GM12874 (cell line): Measurements from ENCODE around the gene CLSTN3.

ENCODE experiments used
- CTCF ChIP-seq: IDR thresholded peaks from 2 replicates; pipeline ENCODE4 v1.5.1; 2011; ENCODE audit warnings: low read depth, mild to moderate bottlenecking, control low read depth, low read length, moderate library complexity; ENCODE audit not compliant: insufficient read depth

CLSTN3 gene

GRCh38 chr12:7155471-7156034 is 25.4 kb downstream of the CLSTN3 start:
- no peak for TF ChIP-seq CTCF

- TF ChIP-seq CTCF = no peak
Observed at GRCh38 chr12:7156259-7157197, 26.4 kb downstream of the CLSTN3 start.

GRCh38 chr12:7157391-7157790 is 27.2 kb downstream of the CLSTN3 start:
- TF ChIP-seq CTCF = no peak

GRCh38 chr12:7158781-7159609 is 28.8 kb downstream of the CLSTN3 start:
- no peak for TF ChIP-seq CTCF

GRCh38 chr12:7160183-7160582 is 30.0 kb downstream of the CLSTN3 start:
- TF ChIP-seq CTCF = no peak

- TF ChIP-seq CTCF = no peak
Observed at GRCh38 chr12:7161327-7161726, 31.2 kb downstream of the CLSTN3 start.

- no peak for TF ChIP-seq CTCF
Observed at GRCh38 chr12:7161811-7162210, 31.6 kb downstream of the CLSTN3 start.
